NT2/D1 (cell line): ENCODE results near the gene CTIF.

ENCODE experiments used
- DNase-seq: peaks from one replicate; pipeline ENCODE4 v3.0.0-alpha.2; 2011; ENCODE audit warnings: low read depth, low spot score
- H3K27me3 ChIP-seq: 2 replicates; pipeline ENCODE4 v1.6.0; 2011; ENCODE audit warnings: mild to moderate bottlenecking; ENCODE audit not compliant: insufficient read length, insufficient read depth
- H3K36me3 ChIP-seq: 2 replicates; pipeline ENCODE4 v1.6.1; 2011; ENCODE audit warnings: mild to moderate bottlenecking, low read length, mixed read lengths; ENCODE audit not compliant: insufficient read depth, insufficient read length
- H3K4me1 ChIP-seq: 2 replicates; pipeline ENCODE4 v1.5.1; 2011; ENCODE audit not compliant: insufficient read depth, insufficient read length
- H3K4me3 ChIP-seq: 2 replicates; pipeline ENCODE4 v1.5.1; 2011; ENCODE audit warnings: low read depth; ENCODE audit not compliant: insufficient read length
- H3K9ac ChIP-seq: 2 replicates; pipeline ENCODE4 v1.6.0; 2011; ENCODE audit warnings: low read depth; ENCODE audit not compliant: insufficient read length
- H3K9me3 ChIP-seq: 2 replicates; pipeline ENCODE4 v1.5.1; 2011; ENCODE audit warnings: mild to moderate bottlenecking, low read length; ENCODE audit not compliant: insufficient read depth
- SUZ12 ChIP-seq: IDR thresholded peaks from 2 replicates; pipeline ENCODE4 v1.6.1; 2011; ENCODE audit not compliant: insufficient read length, insufficient read depth; ENCODE audit errors: extremely low read depth
- YY1 ChIP-seq: IDR thresholded peaks from 2 replicates; pipeline ENCODE4 v1.6.1; 2011; ENCODE audit not compliant: insufficient read length, insufficient read depth
- ZNF274 ChIP-seq: IDR thresholded peaks from 2 replicates; pipeline ENCODE4 v1.6.1; 2011; ENCODE audit warnings: mild to moderate bottlenecking, low read depth, low read length

CTIF gene

DNA sequence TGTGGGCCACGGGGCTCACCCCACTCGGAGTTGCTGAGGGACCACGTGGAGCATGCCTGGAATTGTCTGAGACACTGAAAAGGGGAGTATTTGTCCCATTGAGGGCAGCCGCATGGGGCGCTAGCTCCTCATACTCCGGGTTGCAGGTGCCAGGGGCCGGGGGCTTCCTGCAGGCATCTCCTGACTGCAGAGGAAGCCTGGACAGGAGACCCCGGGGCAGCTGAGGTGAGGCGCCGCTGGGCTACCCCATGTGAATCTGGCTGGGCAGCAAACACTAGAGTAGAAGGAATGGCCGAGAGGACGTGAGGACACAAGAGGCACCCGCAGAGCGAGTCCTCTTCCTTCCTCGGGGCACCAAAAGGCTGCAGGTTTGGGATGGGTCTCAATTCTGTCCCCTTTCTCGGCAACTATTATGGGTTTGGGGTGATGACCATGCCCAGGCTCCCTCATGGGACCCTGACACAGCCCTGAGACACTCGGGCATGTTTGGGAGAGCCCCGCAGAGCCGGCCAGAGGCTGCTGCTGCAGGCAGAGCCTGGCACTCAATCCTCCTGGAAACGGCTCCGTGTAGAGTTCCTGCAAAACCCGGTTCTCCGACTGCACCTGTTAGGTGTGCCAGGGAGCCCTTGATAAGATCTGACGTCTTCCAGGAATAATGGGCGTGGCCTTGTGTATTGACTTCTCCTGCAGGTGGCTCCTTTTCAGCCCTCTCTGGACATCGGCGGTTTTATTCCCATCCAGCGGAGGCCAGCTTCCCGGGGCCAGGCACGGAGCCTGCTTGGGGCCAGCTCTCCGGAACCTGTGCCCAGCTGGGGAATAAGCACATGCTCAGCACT is 77.0 kb downstream of the CTIF start:
- H3K4me3 ChIP-seq: no peak overlapping the region
- no peak for DNase-seq
- TF ChIP-seq YY1 (no peak), SUZ12 (no peak), ZNF274 (no peak)

GRCh38 chr18:48616484-48617255 is 77.8 kb downstream of the CTIF start:
- Histone ChIP-seq H3K27me3 (no peaks in the 10 kb centered on the region), H3K4me1 (peaks cover 5% of the 10 kb centered on the region), H3K9ac (no peak overlapping the region), H3K9me3 (no peaks in the 10 kb centered on the region), H3K4me3 (no peak overlapping the region), H3K36me3 (peaks cover 16% of the 10 kb centered on the region)
- TF ChIP-seq SUZ12: no peak
- TF ChIP-seq YY1: no peak
- no peak for TF ChIP-seq ZNF274
- no peak for DNase-seq

More for the DNA sequence above, 77.0 kb downstream of the CTIF start:
- H3K27me3 ChIP-seq: no peaks in the 10 kb centered on the region
- H3K9ac ChIP-seq: no peak overlapping the region
- H3K36me3 ChIP-seq: peaks cover 20% of the 10 kb centered on the region
- H3K4me1 ChIP-seq: peaks cover 5% of the 10 kb centered on the region
- no peaks in the 10 kb centered on the region for H3K9me3 ChIP-seq

DNA sequence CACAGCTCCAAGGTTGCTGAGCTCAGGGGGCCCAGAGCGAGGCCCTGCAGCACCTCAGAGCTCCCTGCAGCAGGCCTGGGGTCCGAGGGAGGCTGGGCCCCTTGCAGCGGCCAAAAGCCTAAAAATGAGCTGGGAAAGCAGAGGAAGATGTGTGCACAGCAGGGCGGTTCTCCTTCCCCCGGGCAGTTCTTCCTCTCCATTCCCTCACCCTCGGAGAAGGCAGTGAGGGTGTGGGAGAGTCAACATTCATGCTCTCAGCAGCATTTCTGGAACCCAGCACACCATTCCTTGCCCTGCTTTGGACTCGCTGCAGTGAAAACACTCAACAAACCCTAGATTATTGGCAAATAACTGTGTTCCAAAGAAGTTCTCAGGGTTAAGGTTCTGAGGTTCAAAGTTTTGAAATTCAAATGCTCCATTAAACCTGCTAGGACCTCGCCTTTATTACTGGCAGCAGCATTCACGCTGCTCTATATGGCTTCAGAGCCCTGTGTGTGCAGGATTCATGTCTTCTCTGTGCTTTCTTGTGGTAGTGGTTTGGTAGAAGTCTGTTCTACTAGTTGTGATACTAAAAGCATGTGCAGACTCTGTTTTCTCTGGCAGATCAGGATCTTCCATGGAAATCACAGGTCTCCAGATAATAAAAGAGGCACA is 79.1 kb downstream of the CTIF start:
- H3K27me3 ChIP-seq: no peaks in the 10 kb centered on the region
- no peak overlapping the region for H3K4me3 ChIP-seq
- peaks cover 16% of the 10 kb centered on the region for H3K36me3 ChIP-seq
- no peak overlapping the region for H3K9ac ChIP-seq
- peaks cover 4% of the 10 kb centered on the region for H3K4me1 ChIP-seq
- no peak for DNase-seq
- H3K9me3 ChIP-seq: no peaks in the 10 kb centered on the region
- TF ChIP-seq ZNF274 (no peak), YY1 (no peak), SUZ12 (no peak)

- H3K4me1 ChIP-seq: peaks cover 4% of the 10 kb centered on the region
- H3K4me3 ChIP-seq: no peak overlapping the region
- H3K27me3 ChIP-seq: no peaks in the 10 kb centered on the region
- peaks cover 16% of the 10 kb centered on the region for H3K36me3 ChIP-seq
- no peak for DNase-seq
- TF ChIP-seq YY1 (no peak), SUZ12 (no peak), ZNF274 (no peak)
- H3K9me3 ChIP-seq: no peaks in the 10 kb centered on the region
- no peak overlapping the region for H3K9ac ChIP-seq
These were observed 80.2 kb downstream of the CTIF start for GRCh38 chr18:48619016-48619415.

- no peaks in the 10 kb centered on the region for H3K9me3 ChIP-seq
- TF ChIP-seq YY1 (no peak), ZNF274 (no peak), SUZ12 (no peak)
- no peak for DNase-seq
- H3K27me3 ChIP-seq: no peaks in the 10 kb centered on the region
- H3K4me1 ChIP-seq: peaks cover 4% of the 10 kb centered on the region
- H3K4me3 ChIP-seq: no peak overlapping the region
- H3K36me3 ChIP-seq: peaks cover 16% of the 10 kb centered on the region
- no peak overlapping the region for H3K9ac ChIP-seq
These were observed 80.7 kb downstream of the CTIF start for GRCh38 chr18:48619501-48619900.

- Histone ChIP-seq H3K4me1 (peaks cover 4% of the 10 kb centered on the region), H3K27me3 (no peaks in the 10 kb centered on the region), H3K36me3 (peaks cover 19% of the 10 kb centered on the region), H3K9me3 (no peaks in the 10 kb centered on the region), H3K9ac (no peak overlapping the region), H3K4me3 (no peak overlapping the region)
- TF ChIP-seq SUZ12 (no peak), YY1 (no peak), ZNF274 (no peak)
- no peak for DNase-seq
These were observed 81.2 kb downstream of the CTIF start for GRCh38 chr18:48620071-48620470.
